AG04449 (cell line): ENCODE data around the gene MARCHF3.

Experiments
- CTCF ChIA-PET: fragments of 350-600 bp; formaldehyde crosslinking; extraction: SDS; loops from one replicate; lab custom pipeline; 2021; ENCODE audit warnings: antibody characterized with exemption; lab: Yijun Ruan, JAX
- POLR2A ChIA-PET: fragments of 400-600, 350-600 bp; formaldehyde crosslinking; extraction: SDS; loops from one replicate; lab custom pipeline; 2020; ENCODE audit warnings: antibody characterized with exemption, inconsistent platforms; lab: Yijun Ruan, JAX
- DNase-seq: peaks from one replicate; pipeline ENCODE4 v3.0.0-alpha.2; 2010; ENCODE audit warnings: low read depth, low spot score
- H3K4me3 ChIP-seq: 2 replicates; pipeline ENCODE4 v1.5.1; 2011; ENCODE audit warnings: low read depth, mild to moderate bottlenecking, control low read depth, low read length
- TF ChIP-seq, protein P1 (sequence below): IDR thresholded peaks from one replicate; pipeline ENCODE4 v1.5.1; 2011; ENCODE audit warnings: mild to moderate bottlenecking, moderate library complexity, low read length, control low read depth, inconsistent platforms; ENCODE audit not compliant: insufficient read depth; ENCODE audit errors: missing control alignments

The MARCHF3 gene

DNA sequence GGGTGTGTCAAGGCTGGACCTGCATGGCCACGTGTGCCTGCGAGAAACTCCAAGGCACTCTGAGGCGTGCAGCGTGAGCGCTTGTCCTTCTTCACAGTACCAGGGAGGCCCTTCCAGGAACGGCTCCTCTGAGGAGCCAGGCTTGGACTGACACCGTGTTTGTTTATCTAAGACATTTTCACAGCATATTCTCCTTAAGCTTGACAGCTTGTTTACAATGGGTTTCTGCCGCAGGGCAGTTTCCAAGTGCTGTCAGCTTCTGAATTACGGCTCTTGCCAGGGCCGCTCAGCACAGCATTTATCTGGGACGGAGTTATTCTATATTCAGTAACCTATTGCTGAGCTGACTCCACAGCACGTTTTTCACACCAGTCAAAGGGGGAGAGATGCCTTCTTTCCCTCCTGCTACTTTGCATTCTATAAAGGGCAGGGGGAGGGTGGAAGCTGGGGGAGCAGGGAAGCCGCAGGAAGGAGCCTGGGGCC, 155.0 kb downstream of the MARCHF3 start:
- CTCF ChIA-PET, result no interaction called here
- no peak overlapping the region for H3K4me3 ChIP-seq

DNA sequence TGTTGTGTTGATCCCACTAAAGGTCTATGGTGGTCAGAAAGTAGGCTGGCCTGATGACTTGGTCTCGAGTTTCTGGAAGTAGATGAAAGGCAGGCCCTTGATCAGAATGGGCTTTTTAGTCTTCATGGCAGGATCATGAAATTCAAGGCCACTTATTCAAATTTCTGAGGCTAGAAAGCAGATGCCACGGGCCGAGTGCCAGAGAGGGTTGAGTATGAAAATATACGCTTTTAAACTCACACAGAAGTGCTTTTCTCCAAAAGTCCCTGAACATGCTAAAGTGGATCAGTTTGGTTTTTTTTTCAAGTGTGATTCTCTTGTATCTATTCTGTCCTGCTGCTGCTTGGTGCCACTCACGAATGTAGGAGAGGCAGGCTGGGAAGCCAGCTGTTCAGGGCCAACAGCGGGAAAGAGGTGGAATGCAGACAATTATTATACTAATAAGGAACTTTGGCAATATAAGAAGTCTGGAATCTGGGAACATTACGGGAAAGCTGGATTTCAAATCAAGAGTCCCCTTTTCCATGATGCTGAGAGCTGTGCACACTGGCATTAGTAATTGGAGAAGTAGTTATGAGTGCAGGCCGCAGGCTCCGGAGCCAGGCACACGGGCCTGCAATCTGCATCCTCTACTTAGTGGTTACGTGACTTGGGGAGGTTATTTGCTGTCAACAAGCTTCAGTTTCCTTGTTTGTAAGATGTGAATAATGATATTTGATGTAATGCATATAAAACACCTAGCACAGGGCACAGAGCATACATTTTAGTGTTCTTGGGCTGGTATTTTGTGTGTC, 157.6 kb downstream of the MARCHF3 start:
- no peak overlapping the region for H3K4me3 ChIP-seq
- CTCF ChIA-PET, result no interaction called here
- TF ChIP-seq, protein P1, sequence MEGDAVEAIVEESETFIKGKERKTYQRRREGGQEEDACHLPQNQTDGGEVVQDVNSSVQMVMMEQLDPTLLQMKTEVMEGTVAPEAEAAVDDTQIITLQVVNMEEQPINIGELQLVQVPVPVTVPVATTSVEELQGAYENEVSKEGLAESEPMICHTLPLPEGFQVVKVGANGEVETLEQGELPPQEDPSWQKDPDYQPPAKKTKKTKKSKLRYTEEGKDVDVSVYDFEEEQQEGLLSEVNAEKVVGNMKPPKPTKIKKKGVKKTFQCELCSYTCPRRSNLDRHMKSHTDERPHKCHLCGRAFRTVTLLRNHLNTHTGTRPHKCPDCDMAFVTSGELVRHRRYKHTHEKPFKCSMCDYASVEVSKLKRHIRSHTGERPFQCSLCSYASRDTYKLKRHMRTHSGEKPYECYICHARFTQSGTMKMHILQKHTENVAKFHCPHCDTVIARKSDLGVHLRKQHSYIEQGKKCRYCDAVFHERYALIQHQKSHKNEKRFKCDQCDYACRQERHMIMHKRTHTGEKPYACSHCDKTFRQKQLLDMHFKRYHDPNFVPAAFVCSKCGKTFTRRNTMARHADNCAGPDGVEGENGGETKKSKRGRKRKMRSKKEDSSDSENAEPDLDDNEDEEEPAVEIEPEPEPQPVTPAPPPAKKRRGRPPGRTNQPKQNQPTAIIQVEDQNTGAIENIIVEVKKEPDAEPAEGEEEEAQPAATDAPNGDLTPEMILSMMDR, result no peak
- DNase-seq, result no peak
- POLR2A ChIA-PET, result no interaction called here

More for the DNA sequence above, 155.0 kb downstream of the MARCHF3 start:
- no peak for DNase-seq
- POLR2A ChIA-PET, result no interaction called here
- TF ChIP-seq, protein P1, result no peak

DNA sequence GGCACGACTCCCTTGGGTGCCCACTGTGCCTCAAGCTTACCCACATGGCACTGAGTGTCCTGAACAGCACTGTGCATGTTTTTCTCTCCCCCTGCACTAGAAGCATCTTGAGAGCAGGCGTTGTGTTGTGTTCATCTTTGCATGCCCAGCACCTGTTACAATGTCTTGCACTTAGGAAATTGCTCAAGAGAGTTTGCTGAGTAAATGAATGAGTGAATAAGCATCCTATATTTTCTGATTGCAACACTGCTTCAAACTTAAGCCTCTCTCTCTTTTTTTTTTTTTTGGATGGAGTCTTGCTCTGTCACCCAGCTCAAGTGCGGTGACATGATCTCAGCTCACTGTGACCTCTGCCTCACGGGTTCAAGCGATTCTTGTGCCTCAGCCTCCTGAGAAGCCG, 158.9 kb downstream of the MARCHF3 start:
- ChIA-PET CTCF (no interaction called here), POLR2A (no interaction called here)
- no peak overlapping the region for H3K4me3 ChIP-seq
- TF ChIP-seq, protein P1, result no peak
- DNase-seq, result no peak

DNA sequence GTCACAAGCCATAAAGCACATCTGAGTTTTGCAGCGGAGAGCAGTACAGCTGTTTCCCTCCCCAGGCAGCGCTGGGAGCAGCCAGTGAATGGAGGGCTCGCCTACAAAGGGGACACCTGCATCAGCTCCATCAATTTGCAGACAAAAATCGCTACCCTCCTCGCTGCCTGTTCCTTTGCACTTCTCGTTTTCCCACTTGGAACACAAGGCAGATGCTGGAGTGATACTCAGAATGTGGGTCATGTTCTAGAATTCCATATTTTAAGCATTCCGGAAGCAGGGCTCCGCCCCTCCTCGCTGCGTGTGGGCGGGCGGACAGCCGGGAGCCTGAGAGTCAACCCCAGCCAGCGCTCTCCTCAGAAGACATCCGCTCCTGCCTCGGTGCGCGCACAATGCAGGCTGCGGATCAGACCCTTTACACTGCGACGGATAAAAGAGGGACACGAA, 161.3 kb downstream of the MARCHF3 start:
- peak overlapping the region; percentile 38 for H3K4me3 ChIP-seq
- POLR2A ChIA-PET, result no interaction called here

DNA sequence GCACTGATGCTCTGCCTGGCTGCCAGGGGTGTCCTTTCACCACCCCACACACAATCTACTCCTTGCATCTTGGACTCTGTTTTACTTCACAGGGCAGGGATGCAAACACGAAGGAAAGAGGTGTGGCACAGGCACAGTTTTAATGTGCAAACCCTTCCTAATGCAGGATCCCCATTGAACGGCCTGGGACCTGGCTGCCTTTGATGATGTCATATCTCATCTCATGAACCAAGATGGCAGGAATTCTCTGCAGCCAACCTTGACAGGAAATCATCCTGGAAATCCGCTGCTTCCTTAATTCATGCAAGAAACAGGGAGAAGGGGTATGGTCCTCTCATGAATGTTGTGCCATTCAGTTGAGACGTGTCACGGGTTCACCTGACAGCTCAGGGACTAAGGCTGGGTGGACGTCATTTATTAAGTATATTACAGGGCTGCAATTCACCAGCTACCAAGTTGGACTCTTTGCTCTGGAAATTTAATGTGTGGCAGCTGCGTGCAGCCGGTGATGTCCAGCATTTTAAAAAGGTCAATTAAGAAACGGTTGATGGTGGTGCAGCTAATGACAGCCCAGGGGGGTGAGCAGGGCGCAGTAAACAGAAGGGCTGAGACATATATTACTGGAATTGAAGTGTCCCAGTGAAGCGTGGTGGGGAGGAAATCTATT, 161.9 kb downstream of the MARCHF3 start:
- ChIA-PET CTCF (no interaction called here), POLR2A (no interaction called here)
- H3K4me3 ChIP-seq, result no peak overlapping the region; the same call in 1 of the 2 replicates
- TF ChIP-seq, protein P1, result no peak
- no peak for DNase-seq

More for the DNA sequence above, 161.3 kb downstream of the MARCHF3 start:
- no peak for DNase-seq
- CTCF ChIA-PET, result no interaction called here
- TF ChIP-seq, protein P1, result no peak
